CD4-positive, alpha-beta memory T cell (primary cell): Measurements from ENCODE around the gene CAMTA1. TPM values are rescaled to one million over a fixed set of nuclear protein-coding genes. Genes with fewer than 3 reads are reported as not detected.

ENCODE experiments used
- CTCF ChIA-PET: fragments of 350-600 bp; sonication (Branson Sonifier 250); formaldehyde crosslinking; loops from one replicate; lab custom pipeline; 2021; ENCODE audit warnings: inconsistent platforms; ENCODE audit not compliant: partially characterized antibody; lab: Charles Lee
- POLR2A ChIA-PET: fragments of 350-600 bp; sonication (Branson Sonifier 250); formaldehyde crosslinking; loops from one replicate; lab custom pipeline; 2021; ENCODE audit not compliant: partially characterized antibody; lab: Charles Lee
- DNase-seq, 5 donors: peaks; one replicate each; pipeline versions ENCODE4 v3.0.0 to v3.0.0-alpha.2; 2020 to 2022; ENCODE audit warnings: mixed read lengths in 1 of 5
- H3K27ac ChIP-seq: one replicate; pipeline ENCODE4 v1.7.0; 2013; ENCODE audit warnings: low read depth, low read length
- H3K27me3 ChIP-seq: 2 replicates; pipeline ENCODE4 v1.7.0; 2013; ENCODE audit warnings: mild to moderate bottlenecking, low read length, moderate library complexity; ENCODE audit not compliant: insufficient read depth
- H3K36me3 ChIP-seq: 2 replicates; pipeline ENCODE4 v1.7.0; 2013; ENCODE audit warnings: mild to moderate bottlenecking, low read length, moderate library complexity; ENCODE audit not compliant: insufficient read depth
- H3K4me1 ChIP-seq: 2 replicates; pipeline ENCODE4 v1.7.0; 2013; ENCODE audit warnings: mild to moderate bottlenecking, low read length, moderate library complexity; ENCODE audit not compliant: insufficient read depth
- H3K4me3 ChIP-seq, 2 donors: one replicate each; pipeline ENCODE4 v1.7.0; 2013; ENCODE audit warnings: low read length in 2 of 2, mild to moderate bottlenecking in 1 of 2
- H3K9me3 ChIP-seq, 2 donors: one replicate each; pipeline ENCODE4 v1.7.0; 2013; ENCODE audit warnings: low read length in 2 of 2, control low read depth in 1 of 2; ENCODE audit not compliant: control insufficient read depth in 1 of 2
- H3K27ac Mint-ChIP-seq, 7 donors: one replicate each; pipeline ENCODE4 v1.8.0; 2020 to 2021; ENCODE audit warnings: mixed read lengths in 7 of 7, mild to moderate bottlenecking in 6 of 7, inconsistent platforms in 3 of 7, moderate library complexity in 3 of 7
- H3K27me3 Mint-ChIP-seq, 2 donors: one replicate each; pipeline ENCODE4 v1.8.0; 2020 to 2021; ENCODE audit warnings: mixed read lengths in 2 of 2
- H3K36me3 Mint-ChIP-seq, 2 donors: one replicate each; pipeline ENCODE4 v1.8.0; 2020 to 2021; ENCODE audit warnings: mixed read lengths in 2 of 2, inconsistent platforms in 1 of 2, mild to moderate bottlenecking in 1 of 2
- H3K4me1 Mint-ChIP-seq, 4 donors: one replicate each; pipeline ENCODE4 v1.8.0; 2020 to 2021; ENCODE audit warnings: mixed read lengths in 4 of 4, mild to moderate bottlenecking in 1 of 4
- H3K4me3 Mint-ChIP-seq, 8 donors: one replicate each; pipeline ENCODE4 v1.8.0; 2020 to 2021; ENCODE audit warnings: mixed read lengths in 8 of 8, mild to moderate bottlenecking in 7 of 8, moderate library complexity in 6 of 8, inconsistent platforms in 3 of 8
- H3K9me3 Mint-ChIP-seq, 8 donors: one replicate each; pipeline ENCODE4 v1.8.0; 2020 to 2021; ENCODE audit warnings: mixed read lengths in 8 of 8, mild to moderate bottlenecking in 5 of 8, inconsistent platforms in 3 of 8, moderate library complexity in 1 of 8
- intact Hi-C: fragments of 100-400 bp; cut with micrococcal nuclease; formaldehyde crosslinking; loops from one replicate; pipeline ENCODE4 v1.15.1; 2023
- polyA plus RNA-seq, 2 donors: library from polyadenylated mRNA; unstranded; fragments of 300-500 nt; fragmentation: Illumina TruSeq; gene quantifications; one replicate each; pipeline ENCODE4 v1.2.3, GENCODE V29; 2021
- total RNA-seq, 2 experiments: library from RNA; stranded (reverse); gene quantifications; one replicate each; pipeline ENCODE4 v1.2.3, GENCODE V29; 2021

CAMTA1 gene
- total and polyA plus RNA-seq, 4 experiments from 2014 or later: 39.1 to 118 (median 59.9) TPM

GRCh38 chr1:6953216-6953615 lies 168.0 kb downstream of the CAMTA1 start:
- H3K36me3 ChIP-seq: no peaks in the 10 kb centered on the region
- no peak for DNase-seq
- H3K4me1 Mint-ChIP-seq: no peaks in the 10 kb centered on the region
- H3K4me3 ChIP-seq: no peak overlapping the region
- ChIA-PET CTCF (no interaction called here), POLR2A (no interaction called here)
- H3K27ac Mint-ChIP-seq: no peak overlapping the region
- no peaks in the 10 kb centered on the region for H3K4me1 ChIP-seq
- H3K4me3 Mint-ChIP-seq: no peak overlapping the region
- no peak overlapping the region for H3K27ac ChIP-seq
- no peaks in the 10 kb centered on the region for H3K9me3 ChIP-seq
- intact Hi-C loops: no loop called here
- no peaks in the 10 kb centered on the region for H3K27me3 ChIP-seq
- no peaks in the 10 kb centered on the region for H3K36me3 Mint-ChIP-seq
- peaks cover 10 to 13% of the 10 kb centered on the region in 2 donors for H3K27me3 Mint-ChIP-seq
- H3K9me3 Mint-ChIP-seq: no peaks in the 10 kb centered on the region

- H3K9me3 ChIP-seq: no peaks in the 10 kb centered on the region
- peaks cover 10 to 13% of the 10 kb centered on the region in 2 donors for H3K27me3 Mint-ChIP-seq
- DNase-seq: no peak
- no peaks in the 10 kb centered on the region for H3K9me3 Mint-ChIP-seq
- no peaks in the 10 kb centered on the region for H3K4me1 Mint-ChIP-seq
- no peaks in the 10 kb centered on the region for H3K4me1 ChIP-seq
- H3K27me3 ChIP-seq: no peaks in the 10 kb centered on the region
- ChIA-PET POLR2A (no interaction called here), CTCF (no interaction called here)
- no peaks in the 10 kb centered on the region for H3K36me3 ChIP-seq
- no peaks in the 10 kb centered on the region for H3K36me3 Mint-ChIP-seq
- H3K4me3 Mint-ChIP-seq: no peak overlapping the region
- intact Hi-C loops: no loop called here
- H3K27ac ChIP-seq: no peak overlapping the region
- no peak overlapping the region for H3K4me3 ChIP-seq
- no peak overlapping the region for H3K27ac Mint-ChIP-seq
Measured at GRCh38 chr1:6953907-6954364, 168.7 kb downstream of the CAMTA1 start.

GRCh38 chr1:6954591-6954990 lies 169.3 kb downstream of the CAMTA1 start:
- Histone ChIP-seq H3K9me3 (no peaks in the 10 kb centered on the region), H3K27me3 (no peaks in the 10 kb centered on the region), H3K4me3 (no peak overlapping the region), H3K4me1 (no peaks in the 10 kb centered on the region), H3K27ac (no peak overlapping the region), H3K36me3 (no peaks in the 10 kb centered on the region)
- H3K4me1 Mint-ChIP-seq: no peaks in the 10 kb centered on the region
- intact Hi-C loops: no loop called here
- H3K27me3 Mint-ChIP-seq: peaks cover 10 to 13% of the 10 kb centered on the region in 2 donors
- H3K4me3 Mint-ChIP-seq: no peak overlapping the region
- POLR2A ChIA-PET: no interaction called here
- H3K9me3 Mint-ChIP-seq: no peaks in the 10 kb centered on the region
- CTCF ChIA-PET: no interaction called here
- no peaks in the 10 kb centered on the region for H3K36me3 Mint-ChIP-seq
- no peak for DNase-seq
- no peak overlapping the region for H3K27ac Mint-ChIP-seq

DNA sequence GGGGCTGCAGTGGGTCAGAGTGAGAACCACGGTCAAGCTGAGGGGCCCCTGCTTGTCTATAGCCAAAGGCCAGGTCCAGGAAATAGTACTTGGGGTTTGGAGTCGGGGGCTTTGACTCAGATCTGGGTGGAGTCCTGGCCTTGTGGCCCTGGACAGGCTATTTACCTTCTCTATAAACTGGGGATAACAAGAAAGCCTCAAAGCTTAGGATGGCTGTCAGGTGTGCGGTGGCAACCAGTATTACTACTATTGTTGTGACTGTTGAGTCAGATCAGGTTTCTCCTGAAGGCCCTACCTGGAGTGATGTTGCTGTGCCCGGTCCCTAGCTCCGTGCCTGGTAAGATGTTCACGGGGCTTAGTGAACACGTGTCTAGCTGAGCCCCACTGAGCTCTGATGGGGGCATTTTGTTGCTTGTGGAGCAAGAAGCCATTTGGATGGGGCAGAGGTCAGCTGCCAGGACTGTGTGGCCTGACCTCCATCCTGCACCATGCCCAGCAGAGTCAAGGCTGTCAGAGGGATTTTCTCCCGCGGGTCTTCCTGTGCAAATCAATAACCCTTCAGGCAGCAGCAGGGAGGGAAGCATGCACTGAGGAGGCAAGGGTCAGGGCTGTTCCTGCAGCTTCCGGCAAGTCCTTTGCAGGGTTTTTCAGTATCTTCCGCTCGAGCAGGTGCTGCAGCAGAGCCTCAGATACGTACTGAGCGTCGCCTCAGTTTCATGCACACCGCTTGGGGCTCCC lies 170.3 kb downstream of the CAMTA1 start:
- POLR2A ChIA-PET: no interaction called here
- DNase-seq: no peak
- H3K27ac Mint-ChIP-seq: no peak overlapping the region

GRCh38 chr1:6956488-6957159 lies 171.4 kb downstream of the CAMTA1 start:
- H3K27ac Mint-ChIP-seq: no peak overlapping the region
- intact Hi-C loops: no loop called here
- DNase-seq: no peak
- no peaks in the 10 kb centered on the region for H3K36me3 Mint-ChIP-seq
- H3K9me3 Mint-ChIP-seq: no peaks in the 10 kb centered on the region
- ChIA-PET POLR2A (no interaction called here), CTCF (no interaction called here)
- peaks cover 12 to 16% of the 10 kb centered on the region in 2 donors for H3K27me3 Mint-ChIP-seq
- no peak overlapping the region for H3K4me3 Mint-ChIP-seq
- Histone ChIP-seq H3K4me1 (no peaks in the 10 kb centered on the region), H3K36me3 (no peaks in the 10 kb centered on the region), H3K9me3 (no peaks in the 10 kb centered on the region), H3K27ac (no peak overlapping the region), H3K4me3 (no peak overlapping the region), H3K27me3 (no peaks in the 10 kb centered on the region)
- peaks cover 0 to 6% (median under 1%) of the 10 kb centered on the region in 4 donors for H3K4me1 Mint-ChIP-seq

More for the DNA sequence above, 170.3 kb downstream of the CAMTA1 start:
- Histone ChIP-seq H3K4me3 (no peak overlapping the region), H3K36me3 (no peaks in the 10 kb centered on the region), H3K27me3 (no peaks in the 10 kb centered on the region), H3K4me1 (no peaks in the 10 kb centered on the region), H3K27ac (no peak overlapping the region), H3K9me3 (no peaks in the 10 kb centered on the region)
- Mint-ChIP-seq H3K27me3 (peaks cover 12 to 13% of the 10 kb centered on the region in 2 donors), H3K9me3 (no peaks in the 10 kb centered on the region), H3K4me1 (no peaks in the 10 kb centered on the region), H3K4me3 (no peak overlapping the region), H3K36me3 (no peaks in the 10 kb centered on the region)
- intact Hi-C loops: no loop called here
- CTCF ChIA-PET: no interaction called here

DNA sequence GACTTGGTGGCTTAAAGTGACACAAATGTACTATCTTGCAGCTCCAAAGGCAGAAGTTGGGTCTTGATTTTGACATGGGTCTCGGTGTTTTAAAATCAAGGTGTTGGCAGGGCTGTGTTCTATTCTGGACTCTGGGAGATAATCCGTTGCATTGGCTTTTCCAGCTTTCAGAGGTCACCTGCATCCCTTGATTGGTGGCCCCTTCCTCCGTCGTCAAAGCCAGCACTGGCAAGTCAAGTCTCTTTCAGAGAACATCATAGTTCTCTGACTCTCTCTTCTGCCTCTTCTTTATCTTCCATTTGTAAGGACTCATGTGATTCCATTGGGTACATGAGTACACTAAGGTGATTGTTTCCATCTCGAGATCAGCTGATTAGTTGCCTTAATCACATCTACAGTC lies 172.1 kb downstream of the CAMTA1 start:
- DNase-seq: no peak

DNA sequence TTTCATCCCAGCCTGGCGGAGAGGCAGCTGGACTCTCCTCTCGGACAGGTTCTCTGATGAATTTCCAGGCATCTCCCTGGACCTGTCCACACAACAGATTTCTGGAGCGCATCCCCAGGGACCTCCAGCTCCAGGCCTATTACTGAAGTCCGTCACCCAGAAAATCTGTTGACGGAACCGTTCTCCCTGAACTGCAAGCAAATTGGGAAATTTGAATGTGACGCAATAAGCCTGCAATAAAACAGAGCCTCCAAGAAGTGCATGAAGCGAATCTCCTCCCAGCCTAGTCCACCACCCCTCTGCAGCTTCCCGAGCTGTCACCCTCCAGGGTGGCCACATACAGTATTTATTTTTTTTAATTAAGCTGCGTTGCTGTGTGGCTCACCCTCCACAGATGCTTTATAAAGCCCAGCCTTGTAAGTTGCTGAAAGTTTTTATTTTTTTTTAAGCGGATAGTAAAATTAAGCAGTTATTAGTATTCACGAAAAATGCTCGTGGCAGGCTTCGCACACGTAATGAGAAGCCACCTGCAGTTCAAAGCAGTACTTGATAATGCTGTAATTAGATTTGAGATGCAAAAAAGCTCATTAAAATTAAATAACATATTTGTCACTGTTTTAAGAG lies 173.3 kb downstream of the CAMTA1 start:
- H3K27me3 ChIP-seq: peaks cover 3% of the 10 kb centered on the region
- H3K27ac ChIP-seq: no peak overlapping the region
- H3K4me1 ChIP-seq: no peaks in the 10 kb centered on the region
- intact Hi-C loops: no loop called here
- H3K9me3 ChIP-seq: no peaks in the 10 kb centered on the region
- H3K27ac Mint-ChIP-seq: no peak overlapping the region
- peaks cover 14 to 15% of the 10 kb centered on the region in 2 donors for H3K27me3 Mint-ChIP-seq
- DNase-seq: no peak
- H3K36me3 ChIP-seq: no peaks in the 10 kb centered on the region
- CTCF ChIA-PET: no interaction called here
- no peaks in the 10 kb centered on the region for H3K36me3 Mint-ChIP-seq
- H3K4me3 ChIP-seq: no peak overlapping the region
- H3K4me1 Mint-ChIP-seq: peaks cover 2 to 13% (median 3%) of the 10 kb centered on the region in 4 donors
- POLR2A ChIA-PET: no interaction called here
- no peaks in the 10 kb centered on the region for H3K9me3 Mint-ChIP-seq
- no peak overlapping the region for H3K4me3 Mint-ChIP-seq

More for the DNA sequence above, 172.1 kb downstream of the CAMTA1 start:
- Histone ChIP-seq H3K4me3 (no peak overlapping the region), H3K9me3 (no peaks in the 10 kb centered on the region), H3K27ac (no peak overlapping the region), H3K4me1 (no peaks in the 10 kb centered on the region), H3K36me3 (no peaks in the 10 kb centered on the region), H3K27me3 (no peaks in the 10 kb centered on the region)
- Mint-ChIP-seq H3K9me3 (no peaks in the 10 kb centered on the region), H3K27me3 (peaks cover 12 to 16% of the 10 kb centered on the region in 2 donors), H3K36me3 (no peaks in the 10 kb centered on the region), H3K4me1 (peaks cover 0 to 6% (median 2%) of the 10 kb centered on the region in 4 donors), H3K27ac (no peak overlapping the region), H3K4me3 (peak overlapping the region in 1 of 8 donors; percentile 36)
- POLR2A ChIA-PET: no interaction called here
- CTCF ChIA-PET: no interaction called here
- intact Hi-C loops: no loop called here
